Raji (cell line): ENCODE data around the gene PTK7.

Experiments used
- POLR2A ChIP-seq: IDR thresholded peaks from 2 replicates; pipeline ENCODE4 v1.6.1; 2011; ENCODE audit warnings: low read depth, low read length, control low read depth; ENCODE audit not compliant: insufficient read depth

The PTK7 gene

DNA sequence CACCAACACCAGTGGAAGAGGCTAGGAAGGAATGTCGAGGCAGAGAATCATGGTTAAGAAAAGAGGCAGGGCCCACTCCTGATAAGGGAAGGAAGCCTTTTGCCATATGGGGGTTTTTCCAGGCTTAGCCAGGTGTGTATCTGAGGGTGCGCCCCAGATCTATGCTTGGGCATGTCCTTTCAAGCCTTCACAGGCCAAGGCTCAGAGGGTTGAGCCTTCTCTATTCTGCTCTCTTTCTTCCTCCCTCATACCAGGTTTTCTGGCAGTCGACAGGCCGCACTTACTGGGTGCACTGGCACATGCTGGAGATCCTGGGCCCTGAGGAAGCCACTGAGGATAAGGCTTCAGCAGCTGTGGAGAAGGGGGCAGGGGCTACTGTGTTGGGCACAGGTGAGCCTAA is 110.6 kb downstream of the PTK7 start:
- no peak for TF ChIP-seq POLR2A

DNA sequence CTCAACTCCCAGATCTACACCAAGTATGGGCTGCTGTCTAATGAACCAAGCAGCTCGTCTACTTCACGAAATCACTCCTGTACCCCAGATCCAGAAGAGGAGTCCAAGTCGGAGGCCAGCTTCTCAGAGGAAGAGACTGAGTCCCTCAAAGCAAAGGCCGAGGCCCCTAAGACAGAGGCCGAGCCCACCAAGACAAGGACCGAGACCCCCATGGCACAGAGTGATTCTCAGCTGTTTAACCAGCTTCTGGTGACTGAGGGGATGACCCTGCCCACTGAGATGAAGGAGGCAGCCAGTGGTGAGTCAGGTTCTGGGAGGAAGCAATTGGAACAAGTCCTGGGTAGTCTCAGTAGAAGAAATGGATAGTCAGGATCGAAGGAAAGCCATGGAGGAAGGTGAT is 111.7 kb downstream of the PTK7 start:
- TF ChIP-seq POLR2A, result no peak

DNA sequence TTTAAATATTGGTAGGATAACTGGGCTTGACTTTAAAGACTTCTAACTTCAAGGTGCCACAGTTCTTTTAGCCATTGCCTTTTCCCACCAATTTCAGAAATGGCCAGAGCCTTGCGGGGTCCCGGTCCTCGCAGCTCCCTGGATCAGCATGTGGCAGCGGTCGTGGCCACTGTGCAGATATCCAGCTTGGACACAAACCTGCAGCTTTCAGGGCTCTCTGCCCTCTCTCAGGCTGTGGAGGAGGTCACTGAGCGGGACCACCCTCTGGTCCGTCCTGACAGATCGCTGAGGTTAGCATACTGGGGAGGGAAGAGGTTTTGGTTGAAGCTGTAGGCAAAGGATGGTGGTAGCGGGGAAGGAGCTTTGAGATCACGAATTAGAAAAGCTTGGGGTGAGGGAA is 112.3 kb downstream of the PTK7 start:
- no peak for TF ChIP-seq POLR2A

DNA sequence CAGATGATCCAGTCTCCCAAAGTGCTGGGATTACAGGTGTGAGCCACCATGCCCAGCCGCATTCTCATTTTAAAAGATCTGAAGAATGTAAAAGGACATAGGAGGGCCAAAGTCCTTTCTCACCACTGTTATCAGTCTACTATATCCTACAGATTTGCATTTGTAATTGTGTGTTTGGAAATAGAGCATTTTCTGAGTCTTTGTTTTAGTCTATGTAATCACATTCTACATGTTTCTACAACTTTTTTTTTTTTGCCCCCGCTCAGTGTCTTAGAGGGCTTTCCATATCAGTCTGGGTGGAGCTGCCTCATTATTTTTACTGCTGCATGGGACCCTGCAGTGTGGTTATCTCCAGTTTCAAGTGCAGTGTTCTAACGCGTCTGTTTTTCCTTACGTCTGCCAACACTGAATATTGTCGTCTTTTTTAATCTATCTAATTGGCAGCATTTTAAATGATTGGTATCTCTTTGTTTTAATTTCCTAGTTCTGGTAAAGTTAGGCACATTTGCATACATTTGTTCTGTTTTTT is 113.7 kb downstream of the PTK7 start:
- no peak for TF ChIP-seq POLR2A

DNA sequence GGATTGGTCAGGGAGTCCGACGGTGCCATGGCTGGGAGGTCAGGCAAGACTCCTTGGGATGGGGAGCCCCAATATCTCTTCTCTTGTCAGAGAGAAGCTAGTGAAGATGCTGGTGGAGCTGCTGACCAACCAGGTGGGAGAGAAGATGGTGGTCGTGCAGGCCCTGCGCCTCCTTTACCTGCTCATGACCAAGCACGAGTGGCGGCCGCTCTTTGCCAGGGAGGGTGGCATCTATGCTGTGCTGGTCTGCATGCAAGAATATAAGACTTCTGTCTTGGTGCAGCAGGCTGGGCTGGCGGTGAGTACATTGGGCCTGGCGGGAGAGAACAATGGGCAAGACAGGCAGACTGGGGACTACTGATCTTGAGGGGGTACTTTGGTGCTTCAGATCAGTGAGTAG is 116.8 kb downstream of the PTK7 start:
- TF ChIP-seq POLR2A, result no peak

DNA sequence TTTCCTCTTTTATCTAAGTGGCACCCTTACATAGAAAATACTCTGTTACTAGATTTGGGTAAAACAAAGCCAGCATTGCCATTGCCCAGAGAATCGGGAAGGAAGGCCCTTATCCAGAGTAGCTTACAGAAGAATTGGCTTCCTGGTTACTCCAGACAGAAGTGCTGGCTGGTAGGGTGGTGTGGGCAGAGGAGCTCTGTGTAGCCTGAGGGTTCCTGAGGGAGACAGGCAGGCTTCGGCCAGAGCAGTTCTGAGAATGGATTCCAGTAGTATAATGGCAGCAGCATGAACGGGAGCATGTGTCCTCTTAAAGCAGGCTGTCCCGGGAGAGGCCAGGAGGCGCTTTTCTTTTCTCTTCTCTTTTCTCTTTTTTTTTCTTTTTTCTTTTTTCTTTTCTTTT is 117.8 kb downstream of the PTK7 start:
- no peak for TF ChIP-seq POLR2A

DNA sequence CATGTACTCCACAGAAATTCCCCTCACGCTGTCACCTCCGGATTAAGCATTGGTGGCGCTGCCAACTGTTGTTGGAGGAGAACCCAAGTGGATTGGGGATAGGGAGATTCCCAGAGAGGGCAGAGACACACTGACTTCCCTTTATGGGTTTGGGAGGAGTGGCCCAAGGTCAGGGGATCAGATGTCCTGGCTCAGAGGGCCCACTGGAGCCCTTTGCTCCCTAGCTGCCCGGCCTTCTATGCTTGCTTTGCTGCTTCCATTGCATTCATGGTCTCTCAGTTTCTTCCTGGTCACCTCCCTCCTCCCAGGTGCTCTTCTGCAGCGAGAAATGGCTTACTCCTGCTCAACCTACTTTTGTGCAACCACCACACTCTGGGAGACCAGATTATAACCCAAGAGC is 120.2 kb downstream of the PTK7 start:
- TF ChIP-seq POLR2A, result no peak

DNA sequence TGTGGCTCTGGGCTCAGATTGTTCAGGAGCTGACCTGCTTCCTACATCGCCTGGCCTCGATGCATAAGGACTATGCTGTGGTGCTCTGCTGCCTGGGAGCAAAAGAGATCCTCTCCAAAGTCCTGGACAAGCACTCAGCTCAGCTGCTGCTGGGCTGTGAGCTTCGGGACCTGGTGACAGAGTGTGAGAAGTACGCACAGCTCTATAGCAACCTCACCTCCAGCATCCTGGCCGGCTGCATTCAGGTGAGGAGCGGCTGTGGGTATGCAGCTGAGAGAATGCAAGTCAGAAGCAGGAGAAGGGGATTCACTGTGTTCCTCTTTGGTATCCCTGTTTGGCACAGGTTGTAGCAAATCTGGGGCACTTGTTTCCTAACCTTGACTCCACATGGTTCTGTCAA is 123.8 kb downstream of the PTK7 start:
- no peak for TF ChIP-seq POLR2A

DNA sequence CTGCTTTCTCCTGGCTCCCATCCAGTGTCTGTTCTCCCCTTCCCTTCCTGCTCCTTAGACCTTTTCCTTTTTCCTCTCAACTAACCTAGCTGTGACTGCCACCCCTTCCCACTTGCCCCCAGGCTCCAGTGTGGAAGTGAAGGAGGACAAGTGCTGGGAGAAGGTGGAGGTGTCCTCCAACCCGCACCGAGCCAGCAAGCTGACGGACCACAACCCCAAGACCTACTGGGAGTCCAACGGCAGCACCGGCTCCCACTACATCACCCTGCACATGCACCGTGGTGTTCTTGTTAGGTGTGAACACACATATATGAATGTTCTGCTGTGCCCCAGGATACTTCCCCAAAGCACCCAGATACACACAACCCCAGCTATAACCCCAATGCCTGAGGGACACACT is 124.4 kb downstream of the PTK7 start:
- no peak for TF ChIP-seq POLR2A

DNA sequence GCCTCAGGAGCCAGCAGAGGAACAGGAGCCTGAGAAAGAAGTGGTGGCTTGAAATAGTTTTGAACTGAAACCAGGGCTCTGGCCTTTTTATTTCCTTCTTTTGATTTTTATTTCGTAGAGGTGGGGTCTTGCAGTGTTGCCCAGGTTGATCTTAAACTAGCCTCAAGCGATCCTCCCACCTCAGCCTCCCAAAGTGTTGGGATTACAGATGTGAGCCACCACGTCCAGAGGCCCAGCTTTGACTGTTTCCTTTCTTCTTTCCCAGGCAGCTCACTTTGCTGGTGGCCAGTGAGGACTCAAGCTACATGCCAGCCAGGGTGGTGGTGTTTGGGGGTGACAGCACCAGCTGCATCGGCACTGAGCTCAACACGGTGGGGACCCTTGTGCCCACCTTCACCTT is 126.3 kb downstream of the PTK7 start:
- no peak for TF ChIP-seq POLR2A

DNA sequence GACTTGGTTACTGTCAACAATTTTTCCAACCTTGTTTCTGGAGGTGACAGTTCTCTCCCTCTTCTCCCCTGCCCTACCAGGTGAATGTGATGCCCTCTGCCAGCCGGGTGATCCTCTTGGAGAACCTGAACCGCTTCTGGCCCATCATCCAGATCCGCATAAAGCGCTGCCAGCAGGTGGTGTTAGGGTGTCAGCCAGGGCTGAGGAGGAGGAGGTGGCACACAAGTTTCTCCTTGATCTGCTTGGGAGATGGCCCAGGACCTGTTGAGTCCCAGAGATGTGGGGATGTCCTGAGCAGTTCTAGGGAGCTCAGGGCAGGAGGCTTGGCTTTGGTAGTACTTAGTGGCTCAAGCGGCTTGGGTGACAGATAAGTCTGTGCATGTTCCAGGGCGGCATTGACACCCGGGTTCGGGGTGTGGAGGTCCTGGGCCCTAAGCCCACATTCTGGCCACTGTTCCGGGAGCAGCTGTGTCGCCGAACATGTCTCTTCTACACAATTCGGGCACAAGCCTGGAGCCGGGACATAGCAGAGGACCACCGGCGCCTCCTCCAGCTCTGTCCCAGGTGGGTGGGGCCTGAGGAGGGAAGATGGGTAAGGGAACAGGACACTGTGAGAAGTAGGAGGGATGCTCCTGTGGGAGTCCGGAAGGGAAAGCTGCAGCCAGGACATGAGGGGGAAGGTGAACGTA is 127.1 kb downstream of the PTK7 start:
- TF ChIP-seq POLR2A, result no peak

DNA sequence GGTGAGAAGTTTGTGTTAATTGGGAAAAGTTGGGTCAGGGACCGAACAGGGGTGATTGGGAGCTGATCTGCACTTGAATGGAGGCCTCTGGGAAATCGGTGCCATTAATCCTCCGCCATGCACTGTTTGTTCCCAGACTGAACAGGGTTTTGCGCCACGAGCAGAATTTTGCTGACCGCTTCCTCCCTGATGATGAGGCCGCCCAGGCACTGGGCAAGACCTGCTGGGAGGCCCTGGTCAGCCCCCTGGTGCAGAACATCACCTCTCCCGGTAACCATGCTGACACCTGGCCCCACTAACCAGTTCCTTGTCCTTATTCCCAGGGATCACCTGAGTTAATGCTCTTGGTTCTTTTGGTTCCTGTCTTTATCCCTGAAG is 127.6 kb downstream of the PTK7 start:
- TF ChIP-seq POLR2A, result no peak

DNA sequence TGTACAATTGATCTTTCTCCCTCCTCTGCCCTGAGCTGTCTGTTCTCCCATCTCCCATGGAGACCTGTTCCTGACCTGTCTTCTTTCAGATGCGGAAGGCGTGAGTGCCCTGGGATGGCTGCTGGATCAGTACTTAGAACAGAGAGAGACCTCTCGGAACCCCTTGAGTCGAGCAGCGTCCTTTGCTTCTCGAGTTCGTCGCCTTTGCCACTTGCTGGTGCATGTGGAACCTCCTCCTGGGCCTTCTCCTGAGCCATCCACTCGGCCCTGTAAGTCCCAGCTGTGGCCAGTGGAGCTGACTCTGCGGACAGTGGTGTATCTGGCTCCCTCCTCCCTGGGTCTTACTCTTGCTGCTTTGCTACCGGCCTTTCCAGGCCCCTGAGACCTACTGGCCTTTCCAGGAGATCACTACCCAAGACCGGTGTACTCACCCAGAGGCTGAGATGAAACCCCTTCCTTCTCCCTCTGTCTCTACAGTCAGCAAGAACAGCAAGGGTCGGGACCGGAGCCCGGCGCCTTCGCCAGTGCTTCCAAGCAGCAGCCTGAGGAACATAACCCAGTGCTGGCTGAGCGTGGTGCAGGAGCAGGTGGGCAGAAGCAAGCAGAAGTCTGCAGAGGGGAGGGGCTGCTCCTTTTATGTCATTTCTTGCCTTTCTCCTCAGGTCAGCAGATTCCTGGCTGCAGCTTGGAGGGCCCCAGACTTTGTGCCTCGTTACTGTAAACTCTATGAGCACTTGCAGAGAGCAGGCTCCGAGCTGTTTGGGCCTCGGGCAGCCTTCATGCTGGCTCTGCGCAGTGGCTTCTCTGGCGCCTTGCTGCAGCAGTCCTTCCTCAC is 128.4 kb downstream of the PTK7 start:
- TF ChIP-seq POLR2A, result no peak

DNA sequence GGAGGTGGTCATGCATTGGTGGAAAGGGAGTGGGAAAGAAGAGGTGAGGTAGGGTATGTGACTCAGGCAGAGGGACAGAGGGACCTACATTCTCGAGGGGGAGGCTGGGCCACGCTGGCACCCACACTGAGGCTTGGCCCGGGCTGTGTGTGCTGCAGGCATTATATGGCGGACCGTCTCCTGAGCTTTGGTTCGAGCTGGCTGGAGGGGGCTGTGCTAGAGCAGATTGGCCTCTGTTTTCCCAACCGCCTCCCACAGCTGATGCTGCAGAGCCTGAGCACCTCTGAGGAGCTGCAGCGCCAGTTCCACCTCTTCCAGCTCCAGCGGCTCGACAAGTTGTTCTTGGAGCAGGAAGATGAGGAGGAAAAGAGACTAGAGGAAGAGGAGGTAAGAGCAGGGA is 129.7 kb downstream of the PTK7 start:
- TF ChIP-seq POLR2A, result no peak

DNA sequence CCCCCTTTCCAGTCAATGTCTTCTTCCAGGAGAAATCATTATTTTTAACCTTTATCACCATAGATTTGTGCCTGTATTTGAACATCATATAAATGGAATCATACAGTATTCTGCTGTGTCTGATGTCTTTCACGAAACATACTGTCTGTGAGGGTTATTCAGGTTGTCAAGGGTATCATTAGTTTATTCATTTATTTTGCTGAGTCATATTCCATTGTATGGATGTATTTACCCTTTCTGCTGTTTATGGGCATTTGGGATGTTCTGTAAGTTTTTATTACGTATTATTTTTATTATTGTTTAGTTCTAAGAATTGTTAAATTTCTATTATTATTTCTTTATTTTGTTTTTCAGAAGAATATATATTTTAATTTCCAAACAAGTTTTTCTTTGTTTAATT is 131.2 kb downstream of the PTK7 start:
- no peak for TF ChIP-seq POLR2A
